GM19351 (cell line): ENCODE results near the gene RAB4A.

Source experiments
- ATAC-seq: cut with Tn5 transposase; IDR thresholded peaks from one replicate; pipeline ENCODE4 v1.9.1; 2021; ENCODE audit warnings: mild to moderate bottlenecking, moderate library complexity; ENCODE audit not compliant: unreplicated experiment

Gene RAB4A

DNA sequence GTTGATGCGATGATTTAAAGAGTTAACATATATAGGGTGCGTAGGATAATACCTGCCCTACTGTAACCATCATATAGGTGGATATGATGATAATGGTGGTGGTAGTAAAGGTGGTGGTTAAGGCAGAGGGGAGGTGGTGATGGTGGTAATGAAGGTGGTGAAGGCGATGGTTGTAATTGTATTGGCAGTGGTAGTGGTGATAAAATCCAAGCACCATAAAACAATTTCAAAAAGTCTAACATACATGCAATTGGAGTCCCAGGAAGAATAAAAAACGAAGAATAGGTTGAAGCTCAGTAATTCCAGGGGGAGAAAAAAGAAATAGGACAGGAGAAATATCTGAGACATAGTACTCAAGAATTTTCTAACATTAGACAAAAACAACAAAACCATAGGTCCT is 27.3 kb upstream of the RAB4A start:
- no peak for ATAC-seq

DNA sequence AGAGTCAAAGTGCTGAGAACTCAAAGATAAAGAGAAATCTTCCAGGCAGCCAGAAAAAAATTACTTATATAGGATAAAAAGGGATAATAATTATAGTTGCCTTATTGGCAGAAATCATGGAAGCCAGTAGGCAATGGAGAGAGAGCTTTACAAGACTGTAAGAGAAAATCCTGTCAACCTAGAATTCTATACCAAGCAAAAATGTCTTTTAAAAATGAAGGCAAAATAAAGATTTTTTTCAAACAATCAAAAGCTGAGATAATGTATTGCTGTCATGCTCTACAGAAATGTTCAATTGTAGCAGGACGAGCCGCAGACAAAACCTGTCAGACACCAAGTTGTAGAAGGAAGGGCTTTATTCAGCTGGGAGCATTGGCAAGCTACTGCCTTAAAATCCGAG is 26.8 kb upstream of the RAB4A start:
- ATAC-seq = no peak

DNA sequence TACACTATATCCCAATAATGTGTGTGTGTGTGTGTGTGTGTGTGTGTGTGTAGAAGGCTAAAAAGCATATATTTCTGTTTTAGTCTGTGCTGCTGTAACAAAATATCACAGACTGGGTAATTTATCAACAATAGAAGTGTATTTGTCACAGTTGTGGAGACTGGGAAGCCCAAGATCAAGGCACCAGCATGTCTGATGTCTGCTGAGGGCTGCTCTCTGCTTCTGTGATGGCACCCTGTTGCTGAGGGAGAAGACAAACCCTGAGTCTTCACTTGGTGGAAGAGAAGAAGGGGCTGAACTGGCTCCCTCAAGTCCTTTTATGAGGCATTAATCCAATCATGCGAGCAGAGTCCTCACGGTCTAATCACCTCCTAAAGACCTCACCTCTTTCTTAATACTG is 23.0 kb upstream of the RAB4A start:
- no peak for ATAC-seq

DNA sequence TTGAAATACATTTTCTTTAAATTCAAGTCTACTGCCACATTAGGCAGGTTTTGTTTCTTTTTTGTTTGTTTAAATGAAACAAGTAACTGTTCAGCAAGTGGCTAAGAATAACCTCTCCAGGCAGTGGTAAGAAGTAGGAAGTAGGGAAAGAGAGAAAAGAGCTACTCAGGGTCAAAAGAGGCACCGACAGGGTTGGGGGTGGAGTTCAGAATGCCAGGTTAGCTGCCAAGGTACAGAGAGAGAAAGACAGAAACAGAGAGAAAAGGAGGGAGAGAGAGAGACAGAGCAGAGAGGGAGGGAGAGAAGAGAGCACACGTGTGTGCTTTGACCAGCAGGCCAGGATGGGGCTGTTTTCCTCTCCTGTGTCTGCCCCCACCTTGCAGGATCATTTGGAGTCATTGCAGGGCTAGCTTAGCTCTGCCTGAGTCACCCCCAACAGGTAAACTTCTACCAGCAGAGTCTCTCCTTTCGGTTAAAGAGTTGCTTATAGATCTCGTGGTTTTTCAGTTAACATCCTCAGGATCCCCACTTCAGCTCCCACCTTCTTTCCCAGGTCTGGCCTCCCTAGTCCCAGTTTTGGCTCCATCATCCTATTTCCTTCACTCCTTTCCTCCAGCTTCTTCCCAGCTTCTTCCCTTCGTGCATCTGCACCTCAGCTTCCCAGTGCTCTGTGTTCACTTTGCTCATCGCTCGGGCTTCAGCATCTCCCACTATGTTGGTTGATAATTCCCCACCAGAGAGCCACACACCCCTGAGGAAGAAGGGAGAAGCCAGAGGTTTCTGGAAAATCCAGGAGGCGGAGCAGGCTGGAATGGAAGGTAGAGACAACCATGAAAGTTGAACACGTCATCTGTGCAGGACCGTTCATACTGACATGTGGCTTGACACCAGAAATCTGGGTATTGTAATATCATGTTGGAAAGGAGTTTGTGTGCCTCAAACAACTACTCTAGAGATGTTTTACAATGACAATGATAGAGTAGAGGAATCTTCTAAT is 21.8 kb upstream of the RAB4A start:
- no peak for ATAC-seq

DNA sequence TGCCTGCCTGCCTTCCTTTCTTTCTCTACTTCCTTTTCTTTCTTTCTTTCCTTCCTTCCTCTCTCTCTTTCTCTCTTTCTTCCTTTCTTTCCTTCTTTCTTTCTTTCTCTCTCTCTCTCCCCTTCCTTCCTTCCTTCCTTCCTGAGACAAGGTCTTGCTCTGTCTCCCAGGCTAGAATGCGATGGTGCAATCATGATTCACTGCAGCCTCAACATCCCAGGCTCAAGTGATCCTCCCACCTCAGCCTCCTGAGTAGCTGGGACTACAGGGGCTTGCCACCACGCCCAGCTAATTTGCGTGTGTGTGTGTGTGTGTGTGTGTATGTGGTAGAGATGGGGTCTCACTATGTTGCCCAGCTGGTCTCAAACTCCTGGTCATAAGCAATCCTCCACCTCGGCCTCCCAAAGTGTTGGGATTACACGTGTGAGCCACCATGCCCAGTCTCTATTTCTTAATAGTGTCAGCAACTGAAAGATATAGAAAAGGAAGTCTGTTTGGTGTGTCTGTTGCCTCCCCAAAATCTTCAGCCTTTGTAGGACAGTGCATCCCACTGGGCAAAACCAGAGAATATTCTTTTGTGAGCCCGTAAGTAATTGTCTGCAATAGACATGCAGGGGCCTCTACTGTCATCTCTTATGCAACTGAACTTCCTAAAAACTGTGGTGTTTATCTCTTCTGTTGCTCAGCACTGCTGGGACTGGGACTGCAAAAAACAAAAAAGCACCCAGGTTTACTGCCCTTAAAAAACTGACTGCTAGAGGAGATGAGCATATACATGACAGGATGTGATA is 20.9 kb upstream of the RAB4A start:
- ATAC-seq = no peak

DNA sequence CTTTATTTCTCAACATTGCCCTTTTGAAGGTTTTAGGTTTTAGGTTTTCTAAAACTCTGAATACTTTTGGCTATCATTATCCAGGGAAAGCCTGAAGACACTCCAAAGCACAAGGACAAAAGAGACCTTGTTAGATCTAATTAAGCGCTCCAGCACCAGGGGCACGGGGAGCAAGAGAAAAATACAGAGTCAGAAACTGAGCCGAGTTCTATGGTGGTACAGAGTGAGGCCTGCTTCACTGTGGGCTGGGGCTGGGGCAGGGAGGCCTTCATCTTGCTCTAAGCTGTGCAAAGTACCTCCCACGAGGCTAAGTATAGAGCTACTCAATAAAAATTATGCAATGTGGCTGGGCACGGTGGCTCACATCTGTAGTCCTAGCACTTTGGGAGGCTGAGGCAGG is 19.7 kb upstream of the RAB4A start:
- ATAC-seq = no peak

DNA sequence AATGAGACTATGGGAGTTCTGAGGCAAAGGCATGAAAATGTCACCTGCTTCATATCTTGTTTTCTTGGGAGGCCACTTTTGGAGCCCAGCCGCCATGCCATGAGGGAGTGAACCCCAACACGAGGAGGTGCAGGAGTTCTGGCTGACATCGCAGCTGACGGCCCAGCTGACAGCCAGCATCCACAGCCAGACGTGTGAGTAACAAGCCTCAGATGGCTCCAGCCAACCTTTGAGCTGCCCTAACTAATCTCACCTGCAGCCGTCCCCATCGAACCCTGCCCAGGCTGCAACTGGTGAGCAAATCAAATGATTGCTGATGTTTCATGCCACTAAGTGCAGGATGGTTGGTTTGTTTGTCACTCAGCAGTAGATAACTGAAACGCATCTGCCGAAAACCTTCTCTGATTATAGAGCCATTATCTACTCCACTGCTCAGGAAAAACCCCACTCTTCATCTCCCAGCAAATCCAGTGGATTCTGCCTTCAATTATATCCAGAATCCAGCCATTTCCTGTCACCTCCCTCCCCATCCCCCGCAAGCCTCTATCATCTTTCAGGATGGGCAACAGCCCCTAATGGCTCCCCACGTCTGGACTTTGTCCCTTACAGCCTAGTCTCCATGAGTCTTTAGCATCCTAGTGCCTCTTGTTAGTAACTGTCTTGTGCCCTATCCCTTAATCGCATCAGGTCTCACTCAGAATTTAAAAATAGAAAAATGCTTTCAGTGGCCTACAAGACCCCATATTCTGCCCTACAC is 18.5 kb upstream of the RAB4A start:
- ATAC-seq = no peak

DNA sequence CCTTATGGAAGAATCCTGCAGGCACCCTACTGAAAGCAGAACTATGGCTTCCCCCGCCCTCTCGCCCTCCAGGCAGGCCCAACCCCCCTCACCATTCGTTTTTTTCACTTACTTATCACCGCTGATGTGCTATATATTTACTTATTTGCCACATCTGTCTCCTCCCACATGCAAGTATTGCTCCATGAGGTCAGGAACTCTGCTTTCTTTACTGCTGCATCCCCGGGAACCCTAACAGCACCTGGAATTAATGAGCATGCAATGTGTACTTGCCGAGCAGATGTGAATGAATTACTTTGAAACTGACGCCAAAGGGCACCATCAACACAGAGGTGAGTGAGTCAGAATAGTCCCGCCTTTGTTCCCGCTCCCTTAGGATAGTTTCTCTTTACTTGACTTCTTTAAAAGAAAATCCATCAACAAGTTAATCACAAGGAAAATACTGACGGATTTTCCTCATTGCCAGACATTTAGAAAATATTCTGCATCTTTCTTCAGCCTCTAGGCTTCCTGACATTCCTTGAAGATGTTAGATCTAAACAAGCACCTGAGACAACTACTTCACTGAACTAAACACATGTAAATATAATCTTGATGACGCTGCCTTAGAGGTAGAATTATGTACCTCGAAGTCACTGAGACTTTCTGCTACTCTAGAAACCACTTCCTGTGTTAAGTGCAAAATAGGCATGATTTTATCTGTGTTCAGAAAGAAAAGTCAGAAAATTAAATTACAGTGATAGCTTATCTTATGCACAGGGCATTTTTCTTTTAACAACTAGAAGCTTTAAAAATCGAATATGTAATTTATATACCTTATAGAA is 17.5 kb upstream of the RAB4A start:
- ATAC-seq = peak; percentile 80

DNA sequence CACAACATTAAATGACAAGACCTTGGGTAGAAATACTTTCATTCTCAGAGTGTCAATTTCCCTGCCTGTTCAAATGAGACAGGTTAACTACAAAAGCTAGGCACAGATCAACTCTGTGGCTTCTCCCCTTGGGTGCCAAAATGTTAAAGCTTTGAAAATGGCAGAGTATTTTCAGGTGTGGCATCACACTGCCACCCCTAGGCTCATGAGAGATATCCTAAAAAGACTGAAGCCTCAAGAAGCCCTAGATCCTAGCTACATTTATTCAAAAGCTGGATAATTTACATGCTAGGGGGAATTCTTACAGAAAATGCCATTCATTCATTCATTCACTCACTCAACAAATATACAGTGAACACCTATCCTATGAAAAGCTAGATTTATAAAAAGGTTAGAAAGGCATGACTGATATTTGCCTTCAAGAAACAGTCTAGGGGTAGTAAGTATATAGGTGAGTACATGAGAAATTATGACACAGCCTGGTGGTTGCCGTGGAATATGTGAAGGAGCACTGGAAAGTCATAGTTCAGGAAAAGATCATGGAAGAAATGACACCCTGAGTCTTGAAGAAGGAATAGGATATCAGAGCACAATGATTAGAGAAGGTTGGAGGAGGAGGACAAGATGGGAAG is 15.9 kb upstream of the RAB4A start:
- no peak for ATAC-seq

DNA sequence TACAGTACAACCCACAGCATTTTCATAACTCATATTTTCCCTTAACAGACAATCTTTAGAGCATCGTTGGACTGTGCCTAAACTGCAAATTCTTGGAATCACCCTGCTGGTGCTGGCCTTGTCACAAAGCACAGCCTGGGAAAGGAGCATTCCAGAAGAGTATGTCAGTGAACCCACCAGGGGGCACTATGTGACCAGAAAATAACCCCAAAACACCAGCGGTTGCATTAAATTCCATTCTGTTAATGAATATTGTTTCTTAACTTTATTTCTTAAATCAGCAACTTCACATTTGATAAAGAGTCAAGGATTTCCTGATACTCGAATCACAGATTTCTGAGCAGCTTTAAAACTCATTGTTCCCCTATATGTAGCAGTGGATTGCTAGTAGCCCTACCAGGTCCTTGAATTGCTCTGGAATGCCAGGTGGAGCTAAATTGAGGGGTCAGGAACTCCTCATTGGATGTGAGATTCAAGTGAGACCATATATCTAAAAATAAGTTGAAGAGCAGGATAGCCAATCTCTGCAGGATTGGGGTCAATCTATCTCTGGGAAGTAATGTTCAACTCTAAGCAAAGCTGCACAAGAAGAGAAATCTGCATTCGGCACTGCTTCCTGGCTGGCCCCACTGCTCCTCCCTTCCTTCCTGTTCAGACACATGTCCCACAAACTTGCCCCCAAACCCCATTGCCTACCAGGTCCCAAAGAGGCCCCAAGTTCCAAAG is 12.7 kb upstream of the RAB4A start:
- peak; percentile 48 for ATAC-seq

DNA sequence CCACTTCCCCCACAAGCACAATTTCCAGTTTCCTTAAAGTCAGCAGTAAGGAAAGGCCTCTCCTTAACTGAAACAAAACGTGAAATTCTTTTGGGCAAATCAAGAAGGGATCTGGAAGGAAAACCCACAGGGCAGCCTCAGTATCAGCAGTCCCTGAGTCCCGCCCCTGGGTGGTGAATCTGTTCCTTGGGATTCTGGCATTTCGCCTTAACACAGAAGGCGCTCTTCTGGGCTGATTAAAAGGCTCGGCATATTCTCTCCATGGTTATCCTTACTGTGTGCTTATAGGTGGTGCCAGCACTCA is 12.2 kb upstream of the RAB4A start:
- no peak for ATAC-seq

DNA sequence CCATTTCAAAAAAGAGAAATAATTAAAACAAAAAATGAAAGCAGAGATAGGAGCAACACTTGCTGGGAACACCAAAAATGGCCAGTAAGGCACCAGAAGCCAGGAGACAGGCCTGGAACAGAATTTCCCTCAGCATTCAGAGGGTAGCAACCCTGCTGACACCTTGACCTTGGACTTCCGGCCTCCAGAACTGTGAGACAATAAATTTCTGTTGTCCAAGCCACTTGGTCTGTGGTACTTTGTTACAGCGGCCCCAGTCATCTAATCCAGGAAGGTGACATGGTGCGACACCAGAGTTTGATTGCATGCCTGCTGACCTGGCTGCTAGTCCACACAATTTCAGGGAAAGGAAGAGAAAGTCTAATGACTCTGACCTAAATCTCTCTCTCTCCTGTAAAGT is 10.6 kb upstream of the RAB4A start:
- no peak for ATAC-seq

DNA sequence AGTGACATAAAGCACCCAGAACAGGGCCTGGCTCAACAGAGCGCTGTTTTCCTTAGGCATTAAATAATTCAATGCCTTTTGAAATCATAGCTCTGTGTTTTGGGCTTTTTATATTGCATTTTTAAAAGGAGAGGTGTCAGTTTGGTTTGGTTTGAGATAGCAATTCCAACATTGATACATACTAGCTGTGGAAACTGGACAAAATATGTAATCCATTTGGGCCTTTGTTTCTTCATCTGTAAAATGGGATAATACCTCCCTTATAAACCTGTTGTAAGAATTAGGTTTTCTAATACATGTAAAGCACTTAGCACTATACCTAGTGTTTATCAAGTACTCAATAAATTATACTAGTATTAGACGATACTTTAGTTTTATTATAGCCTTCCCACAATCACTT is 8.7 kb upstream of the RAB4A start:
- ATAC-seq = no peak

DNA sequence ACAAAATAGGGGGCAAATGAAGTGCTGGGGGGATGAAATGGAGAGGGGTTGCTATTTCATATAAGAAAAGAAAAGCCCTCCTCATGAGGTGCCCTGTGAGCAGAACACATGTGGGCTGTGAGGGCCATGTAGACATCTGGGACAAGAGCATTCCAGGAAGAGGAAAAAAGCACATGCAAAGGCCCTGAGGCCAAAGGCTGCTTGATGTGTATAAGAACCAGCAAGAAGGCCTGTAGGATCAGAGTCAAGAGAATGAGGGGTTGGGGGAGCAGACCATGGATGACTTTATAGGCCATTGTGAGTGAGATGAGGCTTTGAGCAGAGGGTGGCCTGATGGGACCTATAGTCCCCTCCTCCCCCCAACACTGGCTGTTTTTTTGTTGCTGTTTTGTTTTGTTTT is 7.7 kb upstream of the RAB4A start:
- ATAC-seq = no peak

DNA sequence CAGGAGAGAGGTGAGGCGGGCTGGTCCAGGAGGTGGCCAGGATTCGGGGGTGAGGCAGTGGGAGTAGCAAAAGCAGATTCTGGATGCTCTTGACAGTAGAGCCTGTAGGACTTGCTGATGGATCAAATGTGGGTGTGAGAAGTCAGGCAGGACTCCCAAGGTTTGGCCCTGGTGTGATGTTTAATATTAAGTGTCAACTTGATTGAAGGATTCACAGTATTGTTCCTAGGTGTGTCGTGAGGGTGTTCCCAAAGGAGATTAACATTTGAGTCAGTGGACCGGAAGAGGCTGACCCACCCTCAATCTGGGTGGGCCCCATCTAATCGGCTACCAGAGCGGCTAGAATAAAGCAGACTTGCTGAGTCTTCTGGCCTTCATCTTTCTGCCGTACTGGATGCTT is 6.8 kb upstream of the RAB4A start:
- no peak for ATAC-seq

DNA sequence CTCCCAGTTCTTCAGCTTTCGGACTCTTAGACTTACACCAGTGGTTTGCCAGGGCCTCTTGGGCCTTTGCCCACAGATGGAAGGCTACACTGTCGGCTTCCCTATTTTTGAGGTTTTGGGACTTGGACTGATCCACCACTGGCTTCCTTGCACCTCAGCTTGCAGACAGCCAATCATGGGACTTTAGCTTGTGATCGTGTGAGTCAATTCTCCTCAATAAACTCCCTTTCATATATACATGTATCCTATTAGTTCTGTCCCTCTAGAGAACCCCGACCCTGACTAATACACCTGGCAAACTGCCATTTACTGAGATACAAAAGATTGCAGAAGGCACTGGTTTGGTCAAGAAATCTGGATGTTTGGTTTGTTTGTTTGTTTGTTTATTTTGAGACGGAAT is 6.4 kb upstream of the RAB4A start:
- ATAC-seq = no peak

DNA sequence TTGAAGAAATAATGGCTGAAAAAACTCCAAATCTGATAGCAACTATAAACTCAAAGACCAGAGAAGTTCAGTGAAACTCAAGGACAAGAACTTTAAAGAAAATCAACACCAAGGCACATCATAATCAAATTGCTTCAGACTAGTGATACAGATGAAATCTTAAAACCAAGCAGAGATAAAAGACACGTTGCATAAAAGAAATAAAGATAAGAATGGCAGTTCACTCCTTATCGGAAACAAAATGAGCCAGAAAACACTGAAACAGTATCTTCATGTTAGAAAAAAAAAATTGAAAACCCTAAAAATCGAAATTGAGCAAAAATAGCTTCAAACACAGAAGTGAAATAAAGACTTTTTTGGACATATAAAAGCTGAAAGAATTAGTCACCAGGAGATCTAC is 4.6 kb upstream of the RAB4A start:
- no peak for ATAC-seq

DNA sequence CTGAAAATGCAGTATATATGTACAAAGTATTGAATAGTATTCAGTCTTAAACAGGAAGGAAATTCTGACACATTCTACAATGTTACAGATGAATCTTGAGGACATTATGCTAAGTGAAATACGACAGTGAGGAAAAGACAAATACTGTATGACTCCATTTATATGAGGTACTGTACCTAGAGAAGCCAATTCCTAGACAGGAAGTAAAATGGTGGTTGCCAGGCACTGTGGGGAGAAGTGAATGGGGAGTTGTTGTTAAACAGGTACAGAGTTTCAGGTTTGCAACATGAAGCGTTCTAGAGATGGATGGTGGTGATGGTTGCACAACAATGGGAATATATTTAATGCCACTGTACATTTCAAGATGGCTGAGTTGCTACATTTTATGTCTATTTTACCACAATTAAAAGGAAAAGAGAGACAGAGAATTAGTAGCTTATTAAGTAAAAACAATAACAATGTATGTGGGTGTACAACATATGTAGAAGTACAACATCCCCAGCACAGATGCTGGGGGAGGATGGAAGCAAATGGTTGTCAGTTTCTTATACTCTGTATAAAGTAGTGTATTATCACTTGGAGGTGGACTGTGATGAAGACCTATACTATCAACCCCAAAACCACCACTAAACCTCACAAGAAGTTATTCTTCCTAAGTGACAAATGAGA is 3.9 kb upstream of the RAB4A start:
- no peak for ATAC-seq

DNA sequence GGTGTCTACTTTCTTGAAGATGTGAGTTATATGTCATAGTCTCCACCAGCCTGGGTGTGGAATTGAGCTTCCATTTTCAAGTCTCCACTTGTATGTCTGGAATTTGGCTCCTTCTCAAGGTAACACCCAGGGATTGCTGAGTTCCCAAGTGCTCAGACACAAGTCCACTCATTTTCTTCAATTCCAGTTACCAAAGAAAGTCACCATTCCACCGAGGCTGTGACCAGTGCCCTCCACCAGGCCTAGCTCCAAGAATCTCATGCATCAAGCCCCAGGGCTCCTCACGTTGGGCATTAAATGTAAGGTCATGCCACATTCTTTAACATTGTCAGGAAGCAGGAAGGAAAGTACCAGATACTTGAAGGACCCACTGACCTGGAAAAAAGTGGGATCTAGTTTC is 2.4 kb upstream of the RAB4A start:
- no peak for ATAC-seq
